NCI-H524 treated with DMSO at 0.1 percent for 48 hours (cell line): ENCODE measurements around the gene STOML2.
"Not testable (repeated sequence)": the region's sequence is repeated elsewhere in the genome, so short reads cannot be mapped to it uniquely, and the experiment has no call there.

Experiments
- DNase-seq: peaks from one replicate; lab custom pipeline; 2025; lab: John Stamatoyannopoulos, UW

STOML2 gene

GRCh38 chr9:35102769-35103659 is at the start of gene STOML2:
STOML2 (minus strand) TSS chr9:35103131; CDS start chr9:35103094, 37 bp downstream.
- peak; percentile 86 for DNase-seq

- not testable (repeated sequence) for DNase-seq
Observed at GRCh38 chr9:35147941-35148563, 45.1 kb upstream of the STOML2 start.

GRCh38 chr9:35142037-35142436 is 39.1 kb upstream of the STOML2 start:
- no peak for DNase-seq

GRCh38 chr9:35140093-35140492 is 37.2 kb upstream of the STOML2 start:
- DNase-seq: no peak

GRCh38 chr9:35136866-35137265 is 33.9 kb upstream of the STOML2 start:
- DNase-seq: no peak

- DNase-seq: no peak
Observed at GRCh38 chr9:35135988-35136387, 33.1 kb upstream of the STOML2 start.

- DNase-seq: no peak
Observed at GRCh38 chr9:35134920-35135319, 32.0 kb upstream of the STOML2 start.

- peak; percentile 52 for DNase-seq
Observed at GRCh38 chr9:35116898-35117551, 14.1 kb upstream of the STOML2 start.

- DNase-seq: no peak
Observed at GRCh38 chr9:35116539-35116897, 13.6 kb upstream of the STOML2 start.

- peak; percentile 82 for DNase-seq
Observed at GRCh38 chr9:35115680-35116538, 13.0 kb upstream of the STOML2 start, which contains the start of gene ATOSB. ATOSB (minus strand) TSS chr9:35115862; CDS start chr9:35108274, 7,588 bp downstream.

- no peak for DNase-seq
Observed at GRCh38 chr9:35114840-35115628, 12.1 kb upstream of the STOML2 start.

- DNase-seq: no peak
Observed at GRCh38 chr9:35114113-35114839, 11.3 kb upstream of the STOML2 start.

- DNase-seq: no peak
Observed at GRCh38 chr9:35112257-35113020, 9.5 kb upstream of the STOML2 start.

GRCh38 chr9:35111001-35111933 is 8.3 kb upstream of the STOML2 start:
- peak; percentile 59 for DNase-seq

- DNase-seq: no peak
Observed at GRCh38 chr9:35110327-35110761, 7.4 kb upstream of the STOML2 start.

GRCh38 chr9:35108946-35109575 is 6.1 kb upstream of the STOML2 start:
- no peak for DNase-seq

GRCh38 chr9:35108461-35108860 is 5.5 kb upstream of the STOML2 start:
- DNase-seq: no peak
